Airway epithelial cell (primary cell): ENCODE results near the gene IFNA21. TPM values are rescaled to one million over a fixed set of nuclear protein-coding genes. Genes with fewer than 3 reads are reported as not detected.

Source experiments
- total RNA-seq: library from RNA; depleted of rRNA; stranded (reverse); fragments of >200 nt; gene quantifications from 2 replicates; pipeline ENCODE4 v1.2.3, GENCODE V29; 2015

IFNA21 gene
- not detected in 2 replicates for total RNA-seq

DNA sequence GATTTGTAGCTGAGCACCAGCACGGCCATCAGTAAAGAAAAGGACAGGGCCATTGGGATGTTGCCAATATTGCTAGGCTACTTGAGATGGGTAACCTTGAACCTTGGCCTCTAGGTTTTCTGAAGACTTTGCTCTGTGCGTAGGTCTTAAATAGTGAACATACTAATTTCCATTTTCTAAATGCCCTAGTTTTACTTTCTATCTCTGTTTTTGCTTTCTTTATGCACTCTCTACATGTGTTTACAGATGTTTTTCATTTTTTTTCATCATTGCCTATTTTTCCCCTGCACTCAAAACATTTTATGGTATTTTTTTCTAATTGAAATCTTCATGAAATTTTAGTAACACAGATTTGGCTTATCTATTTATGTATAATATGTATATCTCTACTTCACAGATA is at the start of gene IFNA21:
TSS of gene IFNA21 (minus strand) at position 101 of the 400 bp plus-strand sequence. CDS start at position 53, 48 bp downstream.

DNA sequence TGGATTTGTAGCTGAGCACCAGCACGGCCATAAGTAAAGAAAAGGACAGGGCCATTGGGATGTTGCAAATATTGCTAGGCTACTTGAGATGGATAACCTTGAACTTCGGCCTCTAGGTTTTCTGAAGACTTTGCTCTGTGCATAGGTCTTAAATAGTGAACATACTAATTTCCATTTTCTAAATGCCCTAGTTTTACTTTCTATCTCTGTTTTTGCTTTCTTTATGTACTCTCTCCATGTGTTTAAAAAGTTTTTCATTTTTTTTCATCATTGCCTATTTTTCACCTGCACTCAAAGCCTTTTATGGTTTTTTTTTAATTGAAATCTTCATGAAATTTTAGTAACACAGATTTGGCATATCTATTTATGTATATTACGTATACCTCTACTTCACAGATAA is 40.6 kb upstream of the IFNA21 start, which contains the start of gene IFNA10:
TSS of gene IFNA10 (minus strand) at position 101 of the 400 bp plus-strand sequence. CDS start at position 55, 46 bp downstream.

DNA sequence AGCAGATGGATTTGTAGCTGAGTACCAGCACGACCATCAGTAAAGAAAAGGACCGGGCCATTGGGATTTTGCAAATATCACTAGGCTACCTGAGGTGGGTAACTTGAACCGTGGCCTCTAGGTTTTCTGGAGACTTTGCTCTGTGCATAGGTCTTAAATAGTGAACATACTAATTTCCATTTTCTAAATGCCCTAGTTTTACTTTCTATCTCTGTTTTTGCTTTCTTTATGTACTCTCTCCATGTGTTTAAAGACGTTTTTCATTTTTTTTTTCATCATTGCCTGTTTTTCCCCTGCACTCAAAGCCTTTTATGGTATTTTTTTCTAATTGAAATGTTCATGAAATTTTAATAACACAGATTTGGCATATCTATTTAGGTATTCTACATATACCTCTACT is 35.6 kb upstream of the IFNA21 start, which contains the start of gene IFNA7:
TSS of gene IFNA7 (minus strand) at position 101 of the 400 bp plus-strand sequence. CDS start at position 61, 40 bp downstream.

DNA sequence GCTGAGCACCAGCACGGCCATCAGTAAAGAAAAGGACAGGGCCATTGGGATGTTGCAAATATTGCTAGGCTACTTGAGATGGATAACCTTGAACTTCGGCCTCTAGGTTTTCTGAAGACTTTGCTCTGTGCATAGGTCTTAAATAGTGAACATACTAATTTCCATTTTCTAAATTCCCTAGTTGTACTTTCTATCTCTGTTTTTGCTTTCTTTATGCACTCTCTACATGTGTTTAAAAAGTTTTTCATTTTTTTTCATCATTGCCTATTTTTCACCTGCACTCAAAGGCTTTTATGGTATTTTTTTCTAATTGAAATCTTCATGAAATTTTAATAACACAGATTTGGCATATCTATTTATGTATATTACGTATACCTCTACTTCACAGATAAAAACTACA is 21.0 kb upstream of the IFNA21 start, which contains the start of gene IFNA4:
TSS of gene IFNA4 (minus strand) at position 101 of the 400 bp plus-strand sequence. CDS start at position 45, 56 bp downstream.

DNA sequence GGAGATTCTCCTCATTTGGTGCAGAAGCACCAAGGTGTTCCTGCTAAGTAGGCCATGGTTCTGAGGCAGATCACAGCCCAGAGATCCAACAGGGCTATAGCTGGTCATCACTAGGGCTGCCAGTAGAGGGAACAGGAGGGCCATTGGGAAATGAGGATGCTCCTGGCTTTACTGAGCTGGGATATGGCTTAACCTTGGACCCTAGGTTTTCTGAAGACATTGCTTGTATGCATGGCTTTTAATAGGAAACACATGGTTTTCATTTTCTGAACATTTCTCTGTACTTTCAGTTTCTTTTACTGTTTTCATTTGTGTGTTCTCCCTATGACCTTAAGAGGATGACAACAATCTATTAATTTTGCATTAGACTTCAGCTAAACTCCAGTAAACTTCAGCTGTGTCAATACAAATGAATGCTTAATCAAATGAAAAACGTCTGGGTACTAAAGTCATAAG is 25.0 kb downstream of the IFNA21 start, which contains the start of gene IFNW1:
TSS of gene IFNW1 (minus strand) at position 406 of the 456 bp plus-strand sequence. CDS start at position 144, 262 bp downstream.

Other genes starting within 250 kb of the IFNA21 start
- 2.3 and 3.4 TPM in 2 replicates for gene HACD4, start 135.0 kb downstream of the IFNA21 start, total RNA-seq
- gene IFNB1, start 88.7 kb downstream of the IFNA21 start, total RNA-seq: not detected in 2 replicates
- gene IFNW1, start 24.8 kb downstream of the IFNA21 start, total RNA-seq: not detected in 2 replicates
- not detected in 2 replicates for gene IFNA4, start 20.9 kb upstream of the IFNA21 start, total RNA-seq
- gene IFNA7, start 35.5 kb upstream of the IFNA21 start, total RNA-seq: not detected in 2 replicates
- not detected in 2 replicates for gene IFNA10, start 40.5 kb upstream of the IFNA21 start, total RNA-seq
- not detected in 2 replicates for gene IFNA16, start 50.7 kb upstream of the IFNA21 start, total RNA-seq
- not detected in 2 replicates for gene IFNA17, start 61.6 kb upstream of the IFNA21 start, total RNA-seq
- gene IFNA14, start 73.3 kb upstream of the IFNA21 start, total RNA-seq: not detected in 2 replicates
- gene IFNA5, start 138.7 kb upstream of the IFNA21 start, total RNA-seq: not detected in 2 replicates
- gene KLHL9, start 168.7 kb upstream of the IFNA21 start, total RNA-seq: 15.2 and 17.8 TPM in 2 replicates
- not detected in 2 replicates for gene IFNA6, start 184.2 kb upstream of the IFNA21 start, total RNA-seq
- not detected in 2 replicates for gene IFNA13, start 201.4 kb upstream of the IFNA21 start, total RNA-seq
- gene IFNA2, start 218.7 kb upstream of the IFNA21 start, total RNA-seq: not detected in 2 replicates
- not detected in 2 replicates for gene IFNA8, start 242.5 kb upstream of the IFNA21 start, total RNA-seq